GM12874 (cell line): ENCODE data around the gene TMOD4.

Source experiments
- TF ChIP-seq, protein P1 (sequence below): IDR thresholded peaks from 2 replicates; pipeline ENCODE4 v1.5.1; 2011; ENCODE audit warnings: low read depth, mild to moderate bottlenecking, control low read depth, low read length, moderate library complexity; ENCODE audit not compliant: insufficient read depth

TMOD4 gene

DNA sequence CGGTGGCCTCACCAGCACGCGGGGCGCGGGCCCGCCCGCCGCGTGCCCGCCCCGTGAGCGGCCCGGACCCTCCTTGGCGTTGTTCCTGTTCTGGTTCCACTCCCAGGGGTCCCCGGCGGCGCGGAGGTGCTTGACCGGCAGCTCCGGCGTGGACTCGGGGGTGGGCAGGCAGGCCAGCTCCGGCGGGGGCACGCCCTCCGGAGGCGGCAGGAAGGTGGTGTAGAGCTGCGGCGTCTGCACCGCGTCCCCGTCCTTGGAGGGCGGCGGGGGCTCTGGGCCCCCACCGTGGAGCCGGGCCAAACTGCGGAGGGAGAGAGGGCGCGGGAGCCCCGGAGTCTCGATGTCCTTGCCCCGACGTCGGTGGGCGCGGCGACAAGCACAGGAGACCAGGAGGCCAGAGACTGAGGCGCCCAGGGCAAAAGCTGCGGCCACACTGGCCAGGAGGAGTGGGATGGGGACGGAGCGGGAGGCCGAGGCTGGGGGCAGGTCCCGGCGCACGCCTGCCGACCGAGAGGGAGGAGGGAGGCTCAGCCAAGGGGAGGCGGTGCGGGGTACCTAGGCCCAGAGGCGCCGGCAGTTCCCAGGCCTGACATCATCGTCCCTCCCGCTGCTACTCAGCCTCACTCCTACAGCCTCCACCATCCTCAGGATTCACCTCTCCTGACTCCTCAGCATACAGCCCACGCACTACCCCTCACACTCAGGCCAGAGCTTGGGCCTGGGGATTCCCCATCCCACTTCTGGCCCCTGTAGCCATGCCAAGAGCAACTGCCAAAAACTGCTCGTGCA, 42.6 kb downstream of the TMOD4 start:
- TF ChIP-seq, protein P1, sequence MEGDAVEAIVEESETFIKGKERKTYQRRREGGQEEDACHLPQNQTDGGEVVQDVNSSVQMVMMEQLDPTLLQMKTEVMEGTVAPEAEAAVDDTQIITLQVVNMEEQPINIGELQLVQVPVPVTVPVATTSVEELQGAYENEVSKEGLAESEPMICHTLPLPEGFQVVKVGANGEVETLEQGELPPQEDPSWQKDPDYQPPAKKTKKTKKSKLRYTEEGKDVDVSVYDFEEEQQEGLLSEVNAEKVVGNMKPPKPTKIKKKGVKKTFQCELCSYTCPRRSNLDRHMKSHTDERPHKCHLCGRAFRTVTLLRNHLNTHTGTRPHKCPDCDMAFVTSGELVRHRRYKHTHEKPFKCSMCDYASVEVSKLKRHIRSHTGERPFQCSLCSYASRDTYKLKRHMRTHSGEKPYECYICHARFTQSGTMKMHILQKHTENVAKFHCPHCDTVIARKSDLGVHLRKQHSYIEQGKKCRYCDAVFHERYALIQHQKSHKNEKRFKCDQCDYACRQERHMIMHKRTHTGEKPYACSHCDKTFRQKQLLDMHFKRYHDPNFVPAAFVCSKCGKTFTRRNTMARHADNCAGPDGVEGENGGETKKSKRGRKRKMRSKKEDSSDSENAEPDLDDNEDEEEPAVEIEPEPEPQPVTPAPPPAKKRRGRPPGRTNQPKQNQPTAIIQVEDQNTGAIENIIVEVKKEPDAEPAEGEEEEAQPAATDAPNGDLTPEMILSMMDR = no peak

DNA sequence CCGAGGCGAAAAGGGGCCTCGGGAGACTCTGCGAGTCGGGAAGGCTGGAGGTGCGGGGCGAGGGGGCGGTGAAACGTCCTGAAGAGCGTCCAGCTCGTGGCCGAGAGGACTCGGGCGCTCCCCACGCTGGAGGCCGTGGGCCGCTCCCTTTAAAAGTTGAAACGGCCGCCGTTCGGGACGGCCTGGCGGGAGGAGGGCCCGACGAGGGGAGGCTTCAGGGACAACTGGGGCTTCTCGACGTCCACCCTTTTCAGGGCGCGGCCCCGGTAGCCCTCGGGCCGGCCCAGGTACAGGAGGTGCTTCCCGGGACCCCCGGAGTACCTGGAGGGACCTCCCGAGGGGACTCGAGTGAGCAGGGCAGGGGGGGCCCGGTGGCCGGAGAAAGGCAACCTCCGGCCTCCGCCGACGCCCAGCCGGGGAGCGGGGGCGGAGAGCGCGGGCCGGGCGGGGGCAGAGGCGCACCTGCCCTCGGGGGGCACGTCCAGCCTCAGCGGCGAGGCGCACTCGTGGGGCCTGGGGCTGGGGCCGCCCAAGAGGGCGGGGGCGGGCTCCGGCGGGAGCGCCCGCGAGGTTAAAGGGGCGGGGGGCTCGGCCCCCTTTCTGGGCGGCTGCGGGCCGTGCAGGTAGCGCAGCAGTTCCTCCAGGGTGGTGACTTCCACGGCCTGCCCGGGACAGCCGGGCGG, 43.3 kb downstream of the TMOD4 start:
- TF ChIP-seq, protein P1 = no peak

DNA sequence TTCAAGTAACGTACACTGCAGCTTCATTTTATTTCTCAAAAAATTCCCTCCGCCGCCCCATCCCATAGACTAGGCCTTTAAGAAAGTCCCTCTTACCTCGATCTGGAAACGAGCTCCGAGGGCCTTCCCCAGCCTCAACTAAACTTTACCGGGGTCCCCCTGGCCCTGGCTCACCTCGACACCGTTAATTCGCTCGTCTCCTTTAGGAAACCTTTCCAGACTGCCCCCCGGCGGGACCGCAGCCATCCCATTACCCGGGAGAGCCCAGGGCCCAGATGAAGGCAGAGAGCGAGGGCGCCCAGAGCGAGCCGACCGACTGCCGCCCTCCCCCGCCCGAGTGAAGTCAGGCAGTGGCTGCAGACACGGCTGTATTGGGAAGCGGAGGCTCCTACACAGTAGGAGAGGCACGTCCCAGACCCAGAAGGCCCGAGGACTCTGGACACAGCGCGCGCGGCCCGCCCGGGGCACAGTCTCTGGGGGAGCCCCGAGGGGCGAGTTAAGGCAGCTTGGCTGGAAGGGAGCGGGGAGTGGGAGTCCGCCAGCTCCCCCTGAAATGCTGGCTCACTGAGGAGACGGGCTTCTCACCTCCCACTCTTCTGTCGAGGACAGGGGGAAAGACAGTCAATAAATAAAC, 44.0 kb downstream of the TMOD4 start:
- TF ChIP-seq, protein P1 = no peak

DNA sequence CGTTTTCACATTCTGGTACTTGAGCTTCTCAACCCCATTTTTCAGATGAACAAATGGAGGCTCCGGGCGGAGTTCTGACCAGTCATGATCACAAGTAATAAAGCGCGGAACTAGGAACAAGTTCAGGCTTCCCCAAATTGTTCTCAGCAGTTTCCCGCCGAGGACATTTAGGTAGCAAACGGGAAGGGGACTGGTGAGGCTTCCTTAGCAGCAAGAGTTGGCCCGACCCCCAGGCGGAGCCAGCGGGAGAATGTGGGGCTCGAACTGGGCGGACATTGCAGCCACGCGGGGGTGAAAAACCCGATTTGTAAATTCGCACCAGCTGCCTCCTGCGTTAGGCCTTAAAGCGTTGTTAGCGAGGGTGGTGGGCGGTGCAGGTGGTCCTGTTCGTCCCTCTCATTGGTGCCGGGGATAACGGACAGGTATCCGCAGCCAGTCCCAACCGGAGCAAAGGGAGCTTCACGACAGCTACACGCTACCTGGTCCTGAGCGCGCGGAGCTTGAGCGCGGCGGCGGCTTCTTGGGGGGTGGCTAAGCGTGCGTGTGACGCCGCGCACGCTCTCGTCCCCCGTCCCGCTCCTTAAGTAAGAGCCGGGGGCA, 44.7 kb downstream of the TMOD4 start:
- TF ChIP-seq, protein P1 = no peak

DNA sequence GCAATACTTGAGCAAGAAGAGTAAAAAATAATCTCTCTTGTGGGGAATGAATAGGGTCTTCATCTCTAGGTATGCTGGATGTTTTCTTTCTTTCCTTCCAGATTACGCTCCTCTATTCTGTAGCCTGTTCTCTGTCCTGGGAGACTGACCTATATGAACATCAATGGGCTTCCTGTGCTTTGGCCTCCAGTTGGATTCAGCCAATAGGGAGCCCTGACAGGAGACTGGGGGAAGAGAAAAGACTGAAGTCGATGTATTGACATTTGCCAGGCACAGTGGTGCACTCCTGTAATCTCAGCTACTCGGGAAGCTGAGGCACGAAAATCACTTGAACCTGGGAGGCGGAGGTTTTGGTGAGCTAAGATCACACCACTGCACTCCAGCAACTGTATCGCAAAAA, 47.0 kb downstream of the TMOD4 start:
- TF ChIP-seq, protein P1 = no peak

DNA sequence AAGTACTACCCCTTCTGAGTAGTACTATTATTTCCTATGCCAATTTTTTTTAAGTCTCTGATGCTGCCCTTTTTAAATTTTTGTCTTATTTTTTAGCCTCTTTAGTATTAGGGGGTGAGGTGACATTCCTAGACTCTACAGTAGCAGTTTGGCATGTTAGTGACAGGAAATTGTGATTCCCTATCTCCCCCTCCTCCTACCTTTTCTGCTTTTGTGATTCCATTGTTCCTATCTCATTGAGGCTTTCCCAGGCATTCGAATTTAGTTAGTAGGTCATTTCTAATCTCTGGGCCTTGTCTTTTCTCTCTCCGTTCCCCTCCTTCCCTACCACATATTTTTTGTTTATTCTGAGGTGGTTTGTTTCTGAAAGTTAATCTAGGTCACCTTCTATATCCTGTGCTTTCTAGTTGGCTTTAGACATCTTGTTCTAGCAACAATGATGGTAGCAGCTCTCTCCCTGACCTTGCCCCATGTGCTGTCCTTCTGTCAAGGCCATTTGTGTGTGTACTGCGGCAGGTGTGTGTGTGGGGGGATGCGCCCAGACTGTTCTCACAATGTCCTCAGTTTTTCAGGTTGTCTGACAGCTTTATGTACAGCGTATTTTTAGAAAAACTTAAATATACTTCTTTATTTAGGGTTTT, 50.9 kb downstream of the TMOD4 start:
- TF ChIP-seq, protein P1 = no peak
